PFSK-1 (cell line): Measurements from ENCODE around the gene FBXL19.

Experiments used
- FOXP2 ChIP-seq: optimal IDR thresholded peaks from 2 replicates; pipeline ENCODE3; 2011; ENCODE audit warnings: borderline replicate concordance, control low read depth, inconsistent platforms; ENCODE audit not compliant: insufficient read depth; ENCODE audit errors: extremely low read length, extremely low read depth
- POLR2AphosphoS5 ChIP-seq: IDR thresholded peaks from 2 replicates; pipeline ENCODE4 v1.6.1; 2012; ENCODE audit warnings: low read depth, mild to moderate bottlenecking, control low read depth, low read length, moderate library complexity
- REST ChIP-seq, 2 experiments: IDR thresholded peaks; 2 replicates each; pipeline versions ENCODE4 v1.6.1 to v1.8.0; 2011 to 2012; ENCODE audit warnings: low read depth in 2 of 2, low read length in 2 of 2, control low read depth in 1 of 2, inconsistent platforms in 1 of 2, mild to moderate bottlenecking in 1 of 2, moderate library complexity in 1 of 2; ENCODE audit not compliant: insufficient read depth in 1 of 2
- SIN3A ChIP-seq: IDR thresholded peaks from 2 replicates; pipeline ENCODE4 v1.6.1; 2012; ENCODE audit warnings: mild to moderate bottlenecking, low read length, moderate library complexity, borderline replicate concordance; ENCODE audit not compliant: insufficient read depth
- TAF1 ChIP-seq: IDR thresholded peaks from 2 replicates; pipeline ENCODE4 v1.6.1; 2012; ENCODE audit warnings: low read length, control low read depth, borderline replicate concordance; ENCODE audit not compliant: insufficient read depth

The FBXL19 gene

GRCh38 chr16:30894540-30895368 lies 28.6 kb upstream of the FBXL19 start:
- TF ChIP-seq POLR2AphosphoS5 (no peak), FOXP2 (no peak), TAF1 (no peak), SIN3A (no peak)

- no peak for TF ChIP-seq REST (IDR thresholded peaks at IDR 0.05; ENCODE audit: insufficient read depth in 1 of 2, low read depth in 2 of 2, low read length in 2 of 2)
- TF ChIP-seq POLR2AphosphoS5 = no peak
- TF ChIP-seq FOXP2 = no peak
- TF ChIP-seq TAF1 = no peak
- TF ChIP-seq SIN3A = no peak
Observed at GRCh38 chr16:30895627-30896260, 27.6 kb upstream of the FBXL19 start.

GRCh38 chr16:30896261-30896888 lies 27.0 kb upstream of the FBXL19 start, which contains the start of gene CTF1:
CTF1 (plus strand) TSS chr16:30896614; CDS start chr16:30896644, 30 bp downstream.
- TF ChIP-seq TAF1 (no peak), FOXP2 (no peak), REST (IDR thresholded peaks at IDR 0.05; ENCODE audit: insufficient read depth in 1 of 2, low read depth in 2 of 2, low read length in 2 of 2) (no peak), SIN3A (no peak), POLR2AphosphoS5 (no peak)

GRCh38 chr16:30896889-30897733 lies 26.3 kb upstream of the FBXL19 start:
- TF ChIP-seq FOXP2 (peak; percentile 62), SIN3A (no peak), POLR2AphosphoS5 (no peak)

GRCh38 chr16:30899794-30900193 lies 23.6 kb upstream of the FBXL19 start:
- TF ChIP-seq FOXP2 (no peak), TAF1 (no peak), POLR2AphosphoS5 (no peak), SIN3A (no peak), REST (IDR thresholded peaks at IDR 0.05; ENCODE audit: insufficient read depth in 1 of 2, low read depth in 2 of 2, low read length in 2 of 2) (no peak)
